Measurements from ENCODE around the gene UBE2G2. TPM values are rescaled to one million over a fixed set of nuclear protein-coding genes. Genes with fewer than 3 reads are reported as not detected.

The UBE2G2 gene
- total RNA-seq, 1 donor from 2014 or later, result 118 TPM

DNA sequence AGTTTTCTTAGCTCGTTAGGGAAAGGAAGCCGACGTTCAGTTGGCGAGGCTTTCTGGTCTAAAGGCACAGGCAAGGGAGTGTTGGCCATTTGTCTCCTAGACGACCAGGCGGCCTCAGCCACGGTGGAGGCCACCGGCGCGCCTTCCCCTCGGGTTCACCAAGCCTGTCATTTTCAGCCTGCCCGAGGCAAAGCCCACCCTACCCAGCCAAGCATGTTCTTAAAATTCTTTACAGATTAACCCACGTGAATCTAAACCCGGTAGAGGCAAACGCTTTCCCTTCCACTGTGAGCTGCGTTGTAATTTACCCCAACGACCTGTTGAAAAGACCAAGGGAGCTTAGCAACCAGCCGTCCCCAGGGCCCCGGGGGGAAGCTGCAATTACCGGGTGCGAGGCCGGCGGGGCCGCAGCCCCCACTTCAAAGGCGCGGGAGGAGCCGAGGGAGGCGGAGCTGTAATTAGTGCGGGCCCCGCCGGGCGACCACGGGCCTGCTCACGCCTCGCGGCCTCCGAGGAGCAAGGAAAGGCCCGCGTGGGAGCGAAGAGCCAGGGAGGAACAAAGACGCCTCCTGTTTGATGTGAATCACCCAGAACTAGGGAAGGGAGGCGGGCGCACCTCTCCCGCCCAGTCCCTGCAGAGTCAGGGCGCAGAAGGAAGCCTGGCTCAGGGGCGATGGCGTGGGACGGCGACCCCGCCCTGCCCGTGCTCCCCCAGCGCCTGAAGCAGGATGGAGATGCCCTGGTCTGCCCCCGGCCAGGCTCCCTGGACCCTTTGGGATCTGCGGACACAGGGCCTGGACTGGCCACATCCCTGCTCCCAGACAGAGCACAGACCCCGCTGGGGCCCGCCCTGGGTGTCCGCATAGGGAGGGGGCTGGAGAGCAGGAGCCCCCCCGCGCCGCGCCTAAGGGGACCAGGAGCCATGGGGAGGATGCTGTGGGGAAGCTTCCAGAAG is 78.2 kb downstream of the UBE2G2 start:
- no peak for DNase-seq (ENCODE audit: low spot score)
- Mint-ChIP-seq H3K27me3 (ENCODE audit: low read depth) (peaks cover 39% of the 10 kb centered on the region), H3K4me3 (ENCODE audit: low read depth) (no peak overlapping the region), H3K27ac (no peak overlapping the region), H3K36me3 (ENCODE audit: low read depth) (no peaks in the 10 kb centered on the region), H3K9me3 (no peaks in the 10 kb centered on the region), H3K4me1 (ENCODE audit: low read depth) (no peaks in the 10 kb centered on the region)
- intact Hi-C loops (cut with micrococcal nuclease), result no loop called here

DNA sequence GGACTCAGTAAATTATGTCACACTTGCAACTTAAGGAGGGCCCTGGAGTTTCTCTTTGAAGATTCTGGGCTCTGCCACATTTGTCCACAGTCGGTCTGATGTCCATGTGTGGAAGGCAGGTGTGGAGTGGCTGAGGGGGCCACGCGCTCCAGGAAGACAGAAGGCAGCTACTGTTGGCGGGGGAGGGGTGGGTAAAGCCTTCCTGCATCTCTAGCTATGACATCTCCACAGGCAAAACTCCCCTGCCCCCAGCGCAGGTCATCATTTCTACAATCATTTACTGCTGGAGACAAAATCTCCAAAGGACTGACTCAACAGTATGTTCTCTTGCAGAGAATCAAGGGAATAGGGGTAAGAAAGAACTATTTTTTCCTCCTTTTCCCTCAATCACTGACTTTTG is 78.9 kb downstream of the UBE2G2 start:
- intact Hi-C loops (cut with micrococcal nuclease), result no loop called here
- H3K4me1 Mint-ChIP-seq (ENCODE audit: low read depth), result no peaks in the 10 kb centered on the region
- H3K9me3 Mint-ChIP-seq, result no peaks in the 10 kb centered on the region
- peaks cover 46% of the 10 kb centered on the region for H3K27me3 Mint-ChIP-seq (ENCODE audit: low read depth)
- no peaks in the 10 kb centered on the region for H3K36me3 Mint-ChIP-seq (ENCODE audit: low read depth)
- H3K27ac Mint-ChIP-seq, result no peak overlapping the region
- H3K4me3 Mint-ChIP-seq (ENCODE audit: low read depth), result no peak overlapping the region
- no peak for DNase-seq (ENCODE audit: low spot score)

DNA sequence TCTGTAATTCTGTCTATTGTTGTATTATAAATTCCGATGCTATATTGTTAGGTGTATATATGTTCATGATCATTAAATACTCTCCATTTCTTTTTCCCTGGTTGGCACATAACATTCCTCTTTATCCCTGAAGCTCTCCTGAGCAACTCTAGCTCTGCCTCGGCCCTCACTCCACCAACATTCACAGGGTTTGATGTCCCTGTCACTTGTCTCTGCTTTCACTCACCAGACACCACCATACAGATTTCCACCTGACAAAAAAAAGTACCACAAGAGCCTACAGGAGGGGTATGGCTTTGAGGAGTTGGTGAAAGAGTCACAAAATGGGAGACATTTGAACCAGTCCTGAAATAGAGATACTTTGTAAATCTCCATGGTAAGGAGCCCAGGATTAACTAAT is 81.5 kb downstream of the UBE2G2 start:
- no peak for DNase-seq (ENCODE audit: low spot score)
- H3K4me3 Mint-ChIP-seq (ENCODE audit: low read depth), result no peak overlapping the region
- H3K27ac Mint-ChIP-seq, result no peak overlapping the region
- no peaks in the 10 kb centered on the region for H3K4me1 Mint-ChIP-seq (ENCODE audit: low read depth)
- no peaks in the 10 kb centered on the region for H3K9me3 Mint-ChIP-seq
- intact Hi-C loops (cut with micrococcal nuclease), result no loop called here
- H3K27me3 Mint-ChIP-seq (ENCODE audit: low read depth), result peaks cover 62% of the 10 kb centered on the region
- no peaks in the 10 kb centered on the region for H3K36me3 Mint-ChIP-seq (ENCODE audit: low read depth)

Other genes starting within 250 kb of the UBE2G2 start
- gene KRTAP10-3, start 243.0 kb downstream of the UBE2G2 start, total RNA-seq, result not detected in 2 replicates
- not detected in 2 replicates for gene KRTAP10-4, start 228.1 kb downstream of the UBE2G2 start, total RNA-seq
- gene KRTAP10-5, start 221.2 kb downstream of the UBE2G2 start, total RNA-seq, result not detected in 2 replicates
- not detected in 2 replicates for gene KRTAP10-6, start 209.3 kb downstream of the UBE2G2 start, total RNA-seq
- not detected in 2 replicates for gene KRTAP10-7, start 201.2 kb downstream of the UBE2G2 start, total RNA-seq
- gene KRTAP10-8, start 189.7 kb downstream of the UBE2G2 start, total RNA-seq, result not detected in 2 replicates
- gene KRTAP10-9, start 174.7 kb downstream of the UBE2G2 start, total RNA-seq, result not detected in 2 replicates
- not detected in 2 replicates for gene KRTAP10-10, start 164.5 kb downstream of the UBE2G2 start, total RNA-seq
- gene KRTAP10-11, start 155.4 kb downstream of the UBE2G2 start, total RNA-seq, result not detected in 2 replicates
- not detected in 2 replicates for gene KRTAP12-4, start 147.2 kb downstream of the UBE2G2 start, total RNA-seq
- not detected in 2 replicates for gene KRTAP12-3, start 143.9 kb downstream of the UBE2G2 start, total RNA-seq
- gene KRTAP12-2, start 134.9 kb downstream of the UBE2G2 start, total RNA-seq, result not detected in 2 replicates
- not detected in 2 replicates for gene KRTAP12-1, start 119.7 kb downstream of the UBE2G2 start, total RNA-seq
- not detected in 2 replicates for gene KRTAP10-12, start 104.6 kb downstream of the UBE2G2 start, total RNA-seq
- not detected in 2 replicates for gene TSPEAR, start 90.2 kb downstream of the UBE2G2 start, total RNA-seq
- 86.1 and 87.0 TPM in 2 replicates for gene SUMO3, start 16.2 kb upstream of the UBE2G2 start, total RNA-seq
- gene PTTG1IP, start 71.9 kb upstream of the UBE2G2 start, total RNA-seq, result 48.1 and 48.3 TPM in 2 replicates
- 210 and 212 TPM in 2 replicates for gene ITGB2, start 119.1 kb upstream of the UBE2G2 start, total RNA-seq
- gene SLX9, start 138.2 kb upstream of the UBE2G2 start, total RNA-seq, result 65.8 and 72.6 TPM in 2 replicates

Measured in activated T-helper 2 cell treated with anti-CD3 and anti-CD28 coated beads, Interferon-gamma antibody, Interleukin-2, Interleukin-4, amounts not matched to agents 10 μg/mL and 5 μg/mL and 100 μg/mL, durations not matched to agents 14 hours and 24 hours and 36 hours (primary cell).